ENCODE data around the gene CCT7. TPM values are rescaled to one million over a fixed set of nuclear protein-coding genes. Genes with fewer than 3 reads are reported as not detected.

The CCT7 gene
- total and polyA plus RNA-seq, 2 donors (not counting 1 experiment from before 2014, with no cell fraction given): 94.4 to 160 TPM

- H3K4me1 Mint-ChIP-seq: peaks cover 32% of the 10 kb centered on the region
- Histone ChIP-seq H3K27me3 (replicated peaks in 1 of 4; ENCODE audit: control extremely low read depth in 1 of 4, control insufficient read depth in 3 of 4, insufficient read depth in 4 of 4, low read length in 3 of 4) (no peaks in the 10 kb centered on the region), H3K4me3 (ENCODE audit: control extremely low read depth in 1 of 5, extremely low read depth in 1 of 5, insufficient read depth in 1 of 5, low read depth in 2 of 5, low read length in 4 of 5) (peak overlapping the region in 2 of 5 experiments; percentile 71 to 80), H2AFZ (ENCODE audit: insufficient read depth, low read depth, low read length, poor library complexity, severe bottlenecking) (peak overlapping the region; percentile 88), H3K9ac (ENCODE audit: low read length) (peak overlapping the region; percentile 80), H4K20me1 (ENCODE audit: control insufficient read depth, insufficient read depth, low read length, poor library complexity, severe bottlenecking) (no peaks in the 10 kb centered on the region), H3K4me2 (replicated peaks; ENCODE audit: low read depth, low read length, poor library complexity, severe bottlenecking) (peak overlapping the region; percentile 86), H3K36me3 (replicated peaks in 1 of 2; ENCODE audit: control extremely low read depth in 1 of 2, control insufficient read depth in 1 of 2, extremely low read depth in 1 of 2, insufficient read depth in 2 of 2, low read length in 1 of 2) (peaks cover 0 to 2% of the 10 kb centered on the region in 2 experiments), H3K9me3 (ENCODE audit: control extremely low read depth in 1 of 3, control insufficient read depth in 2 of 3, insufficient read depth in 1 of 3, low read length in 2 of 3) (no peaks in the 10 kb centered on the region), H3K4me1 (ENCODE audit: control insufficient read depth in 2 of 2, insufficient read depth in 2 of 2, low read length in 2 of 2) (peaks cover 21 to 34% of the 10 kb centered on the region in 2 donors), H3K79me2 (ENCODE audit: control insufficient read depth, insufficient read depth, low read length) (peaks cover 17% of the 10 kb centered on the region), H3K27ac (ENCODE audit: low read length in 2 of 2) (no peak overlapping the region)
- H3K9me3 Mint-ChIP-seq (ENCODE audit: insufficient read depth): no peaks in the 10 kb centered on the region
- no peak for TF ChIP-seq EZH2 (IDR thresholded peaks at IDR 0.05; ENCODE audit: borderline replicate concordance, insufficient read depth, low read depth, low read length, poor library complexity, severe bottlenecking)
- TF ChIP-seq, protein P1, sequence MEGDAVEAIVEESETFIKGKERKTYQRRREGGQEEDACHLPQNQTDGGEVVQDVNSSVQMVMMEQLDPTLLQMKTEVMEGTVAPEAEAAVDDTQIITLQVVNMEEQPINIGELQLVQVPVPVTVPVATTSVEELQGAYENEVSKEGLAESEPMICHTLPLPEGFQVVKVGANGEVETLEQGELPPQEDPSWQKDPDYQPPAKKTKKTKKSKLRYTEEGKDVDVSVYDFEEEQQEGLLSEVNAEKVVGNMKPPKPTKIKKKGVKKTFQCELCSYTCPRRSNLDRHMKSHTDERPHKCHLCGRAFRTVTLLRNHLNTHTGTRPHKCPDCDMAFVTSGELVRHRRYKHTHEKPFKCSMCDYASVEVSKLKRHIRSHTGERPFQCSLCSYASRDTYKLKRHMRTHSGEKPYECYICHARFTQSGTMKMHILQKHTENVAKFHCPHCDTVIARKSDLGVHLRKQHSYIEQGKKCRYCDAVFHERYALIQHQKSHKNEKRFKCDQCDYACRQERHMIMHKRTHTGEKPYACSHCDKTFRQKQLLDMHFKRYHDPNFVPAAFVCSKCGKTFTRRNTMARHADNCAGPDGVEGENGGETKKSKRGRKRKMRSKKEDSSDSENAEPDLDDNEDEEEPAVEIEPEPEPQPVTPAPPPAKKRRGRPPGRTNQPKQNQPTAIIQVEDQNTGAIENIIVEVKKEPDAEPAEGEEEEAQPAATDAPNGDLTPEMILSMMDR (IDR thresholded peaks at IDR 0.05): no peak
- intact Hi-C loops (cut with micrococcal nuclease): no loop called here
- POLR2A ChIA-PET: no interaction called here
- peak overlapping the region; percentile 93 for H3K4me3 Mint-ChIP-seq
- H3K27ac Mint-ChIP-seq: peak overlapping the region; percentile 90
- no peaks in the 10 kb centered on the region for H3K27me3 Mint-ChIP-seq
- DNase-seq (no peak), ATAC-seq (ENCODE audit: low read depth) (no peak)
- 82% methylated on average over 3 of the region's 5 CpGs for WGBS (ENCODE audit: insufficient coverage)
- CTCF ChIA-PET: no interaction called here
These were observed 48.9 kb downstream of the CCT7 start for GRCh38 chr2:73282924-73283544.
